AG09309 (cell line): Measurements from ENCODE around the gene SLC34A1.

Experiments used
- DNase-seq: peaks from one replicate; pipeline ENCODE4 v3.0.0-alpha.2; 2010; ENCODE audit warnings: low read depth
- H3K4me3 ChIP-seq: 2 replicates; pipeline ENCODE4 v1.5.1; 2011; ENCODE audit warnings: mild to moderate bottlenecking, low read depth, low read length, moderate library complexity; ENCODE audit not compliant: control insufficient read depth
- CTCF ChIP-seq: IDR thresholded peaks from 2 replicates; pipeline ENCODE4 v1.5.1; 2011; ENCODE audit warnings: mild to moderate bottlenecking, low read depth, low read length, inconsistent platforms; ENCODE audit not compliant: insufficient read depth, control insufficient read depth; ENCODE audit errors: missing control alignments

The SLC34A1 gene

GRCh38 chr5:177403102-177403791, 19.0 kb downstream of the SLC34A1 start:
- TF ChIP-seq CTCF = no peak
- no peak for DNase-seq
- peak overlapping the region; percentile 66 for H3K4me3 ChIP-seq

DNA sequence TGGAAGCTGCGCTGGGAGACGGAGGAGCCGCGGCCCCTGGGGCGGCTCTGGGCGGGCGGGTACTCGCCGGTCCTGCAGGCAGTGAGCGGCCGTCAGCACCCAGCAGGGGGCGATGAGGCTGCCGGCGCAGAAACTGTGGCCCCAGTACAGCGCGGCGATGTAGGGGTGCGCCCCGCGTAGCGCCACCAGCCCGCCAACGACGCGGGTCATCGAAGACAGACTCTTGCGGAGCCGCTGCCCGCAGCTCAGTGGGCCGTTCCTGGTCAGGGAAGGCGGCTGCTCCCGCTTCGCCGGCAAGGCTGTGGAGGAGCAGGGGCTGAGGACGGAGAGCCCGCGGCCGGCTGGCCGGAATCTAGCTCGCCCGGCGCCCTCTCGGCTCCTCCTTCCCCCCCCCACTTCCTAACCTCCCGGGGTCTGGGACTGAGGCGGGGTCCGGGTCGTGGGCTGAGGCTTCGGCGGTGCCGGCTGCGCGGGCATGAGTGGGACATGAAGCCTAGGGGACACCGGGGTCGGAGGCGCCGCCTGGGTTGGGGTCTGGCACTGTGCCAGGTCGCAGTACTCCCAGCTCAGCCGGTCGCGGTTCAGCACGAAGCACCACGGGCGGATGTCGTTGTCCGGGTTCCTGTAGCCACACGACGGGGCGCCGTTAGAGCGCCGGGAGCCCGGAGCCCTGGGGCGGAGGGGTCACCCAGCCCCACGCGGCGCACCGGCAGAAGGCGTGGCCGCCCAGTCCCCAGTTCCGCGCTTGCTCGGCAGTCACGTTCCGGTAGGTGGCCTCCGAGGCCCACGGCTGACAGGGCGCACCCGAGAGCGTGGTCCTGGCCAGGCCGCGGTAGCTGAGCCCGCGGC, 19.8 kb downstream of the SLC34A1 start:
- TF ChIP-seq CTCF = peak; percentile 71
- peak overlapping the region; percentile 66 for H3K4me3 ChIP-seq
- DNase-seq = peak; percentile 27

DNA sequence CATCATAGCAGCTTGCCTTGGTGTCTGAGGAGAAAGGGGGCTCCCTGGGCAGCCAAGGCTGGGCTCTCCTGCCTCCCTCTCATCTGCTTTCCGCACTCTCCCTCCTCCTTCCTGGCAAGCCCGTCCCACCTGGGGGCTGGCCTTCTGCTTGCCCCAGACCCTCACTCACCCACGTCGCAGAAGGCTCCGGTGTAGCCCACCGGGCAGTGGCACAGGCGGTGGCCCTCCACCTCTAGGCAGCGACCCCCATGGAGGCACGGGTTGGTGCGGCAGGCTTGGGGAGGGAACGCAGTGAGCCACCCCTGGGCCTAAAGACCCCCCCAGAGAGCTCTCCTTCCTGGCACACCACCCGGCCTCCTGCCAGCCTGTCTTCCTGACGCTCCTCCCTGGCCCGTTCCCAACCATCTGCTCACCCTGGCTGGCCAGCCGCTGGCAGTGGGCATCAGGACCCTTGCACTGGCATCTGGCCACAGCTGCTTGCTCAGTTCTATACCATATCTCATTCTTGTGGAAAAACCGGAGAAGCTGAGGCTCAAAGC, 20.5 kb downstream of the SLC34A1 start:
- H3K4me3 ChIP-seq = peak overlapping the region; percentile 66
- no peak for TF ChIP-seq CTCF
- no peak for DNase-seq

DNA sequence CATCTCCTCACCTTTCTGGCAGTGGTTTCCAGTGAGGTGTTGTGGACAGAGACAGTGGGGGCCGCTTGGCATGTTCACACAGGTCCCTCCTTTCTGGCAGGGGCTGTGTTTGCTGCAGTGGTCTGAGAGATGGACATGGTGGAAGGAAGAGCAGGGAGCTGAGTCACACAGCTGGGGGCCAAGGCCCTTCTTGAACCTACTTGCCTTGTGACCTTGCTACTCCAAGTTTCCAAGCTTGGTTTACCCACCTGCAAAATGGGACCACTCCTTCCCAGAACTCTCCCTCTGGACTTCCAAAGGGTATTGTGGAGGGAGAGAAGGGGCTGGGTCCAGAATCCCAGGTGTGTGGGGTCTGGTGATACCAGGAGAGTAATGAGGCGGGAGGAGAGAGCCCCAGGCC, 21.1 kb downstream of the SLC34A1 start:
- DNase-seq = no peak
- H3K4me3 ChIP-seq = no peak overlapping the region
- TF ChIP-seq CTCF = no peak

DNA sequence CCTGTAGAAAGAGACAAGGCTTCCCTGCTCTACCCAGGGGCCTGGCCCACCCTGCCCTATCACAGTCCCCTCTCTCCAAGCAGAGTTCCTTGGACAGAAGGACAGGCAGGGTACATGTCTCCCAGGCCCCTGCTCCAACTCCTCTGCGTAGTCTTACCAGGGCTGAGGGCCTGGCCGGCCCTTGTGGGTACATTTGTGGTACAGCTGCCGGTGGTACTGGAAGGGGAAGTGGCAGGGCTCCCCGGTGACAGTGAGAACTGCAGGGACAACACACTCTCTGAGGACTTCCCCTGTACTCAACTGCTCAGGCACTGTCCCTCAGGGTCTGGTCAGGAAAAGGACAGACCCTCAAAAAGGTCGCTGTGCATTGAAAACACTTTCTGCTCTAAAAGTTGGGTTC, 21.6 kb downstream of the SLC34A1 start:
- TF ChIP-seq CTCF = no peak
- no peak for DNase-seq
- no peak overlapping the region for H3K4me3 ChIP-seq

DNA sequence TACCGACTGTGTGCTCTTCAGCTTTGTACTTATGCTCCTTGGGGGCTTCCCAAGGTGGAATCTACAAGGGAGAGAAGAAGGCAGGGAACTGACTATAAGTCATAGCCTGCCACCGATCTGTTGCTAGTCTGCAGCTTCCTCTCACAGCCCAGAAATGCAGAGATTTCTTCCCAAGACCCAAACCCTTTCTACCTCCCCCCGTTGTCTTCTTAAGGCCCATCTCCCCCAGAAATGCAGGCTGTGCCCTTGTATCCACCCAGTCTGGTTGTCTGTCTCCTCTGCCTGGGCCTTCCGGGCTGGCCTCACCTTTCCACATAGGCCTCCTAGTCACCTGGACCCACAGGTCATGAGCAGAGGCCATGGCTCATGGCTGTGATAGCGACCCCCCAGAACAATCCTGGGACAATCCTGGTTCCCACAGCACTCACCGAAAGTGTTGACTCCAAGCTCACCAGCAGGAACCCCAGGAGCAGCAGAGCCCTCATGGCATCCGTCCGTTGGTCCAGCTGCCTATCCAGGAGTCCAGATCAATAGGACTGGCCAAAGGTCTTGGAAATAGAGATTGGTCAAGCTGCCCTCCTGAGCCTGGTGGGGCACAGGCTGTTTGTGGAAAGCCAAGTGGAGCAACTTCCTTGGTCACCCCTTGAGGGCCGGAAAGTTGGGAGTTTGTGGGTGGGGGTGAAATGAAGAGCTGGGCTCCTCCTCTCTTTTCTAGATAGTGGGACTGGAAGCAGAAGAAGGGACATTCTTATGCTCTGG, 25.0 kb downstream of the SLC34A1 start, which contains the start of gene F12:
TSS of gene F12 (minus strand) at position 522 of the 759 bp plus-strand sequence. CDS start at position 485, 37 bp downstream.
- no peak for TF ChIP-seq CTCF
- no peak within 1 kb of the TSS for H3K4me3 ChIP-seq
- no peak for DNase-seq
